NCI-H446 (cell line): ENCODE data around the gene WNT5B.

Experiments used
- DNase-seq, 2 experiments: peaks; one replicate each; lab custom pipeline; 2025; lab: John Stamatoyannopoulos, UW

Gene WNT5B

DNA sequence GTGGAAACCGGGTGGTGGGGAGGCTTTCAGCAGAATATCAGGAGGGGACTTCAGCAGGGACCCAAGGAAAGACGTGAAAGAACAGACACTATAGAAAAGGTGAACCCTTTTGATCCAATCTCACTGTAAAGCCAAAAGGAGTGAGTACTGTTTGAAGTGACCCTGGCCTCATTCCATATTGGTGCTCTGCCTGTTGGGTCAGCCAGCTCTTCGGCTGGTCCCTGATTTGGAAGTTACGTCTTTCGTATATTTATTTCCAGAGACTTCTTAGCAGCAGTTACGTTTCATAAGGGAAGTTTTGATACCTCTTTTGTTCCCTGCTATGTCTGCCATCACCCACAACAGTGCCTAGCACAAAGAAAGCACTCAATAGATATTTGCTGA lies 21.9 kb downstream of the WNT5B start:
- no peak for DNase-seq

DNA sequence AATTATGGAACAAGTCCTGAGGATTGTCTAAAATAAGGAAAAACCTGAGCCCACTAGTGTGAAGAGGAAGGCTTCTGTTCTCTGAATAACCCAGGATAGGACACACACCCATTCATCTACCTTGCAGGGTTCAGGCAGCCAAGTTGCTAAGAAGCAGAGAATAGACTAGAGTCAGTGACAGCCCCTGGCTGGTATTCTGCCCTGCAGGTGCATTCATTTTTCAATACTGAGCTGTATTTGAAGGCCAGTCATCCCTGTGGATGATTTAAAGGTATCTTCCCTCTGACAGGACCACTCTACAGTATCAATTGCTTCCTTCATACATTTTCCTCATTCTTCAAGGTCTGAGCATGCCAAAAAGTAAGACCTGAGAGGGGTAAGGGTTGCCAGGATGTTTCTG lies 22.9 kb downstream of the WNT5B start:
- no peak for DNase-seq

DNA sequence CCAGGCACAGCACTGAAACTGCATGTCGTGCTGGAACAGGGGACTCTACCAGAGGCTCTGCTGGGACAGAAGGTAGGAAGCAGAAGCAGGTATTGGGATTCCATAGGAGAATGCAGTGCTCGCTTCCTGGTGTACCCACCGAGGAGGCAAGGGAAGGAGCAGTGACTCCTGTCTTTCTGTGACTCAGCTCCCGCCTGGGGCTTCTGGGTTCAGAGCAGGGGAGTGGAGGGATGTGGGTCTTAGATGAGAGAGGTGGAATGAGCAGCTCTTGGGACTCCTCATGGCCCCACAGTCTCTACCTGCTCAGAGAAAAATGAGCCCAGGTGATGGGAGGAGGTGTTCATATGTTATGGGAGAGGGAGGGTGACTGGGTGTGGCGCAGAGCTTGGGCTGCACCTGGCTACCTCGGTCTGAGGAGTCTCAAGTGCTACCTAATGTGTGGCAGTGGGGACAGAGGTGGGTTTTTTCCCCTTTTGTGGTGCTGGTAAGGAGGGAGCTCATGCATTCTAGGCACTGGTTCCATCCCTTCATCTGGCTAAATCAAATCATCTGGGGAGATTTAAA lies 26.3 kb downstream of the WNT5B start:
- no peak for DNase-seq

DNA sequence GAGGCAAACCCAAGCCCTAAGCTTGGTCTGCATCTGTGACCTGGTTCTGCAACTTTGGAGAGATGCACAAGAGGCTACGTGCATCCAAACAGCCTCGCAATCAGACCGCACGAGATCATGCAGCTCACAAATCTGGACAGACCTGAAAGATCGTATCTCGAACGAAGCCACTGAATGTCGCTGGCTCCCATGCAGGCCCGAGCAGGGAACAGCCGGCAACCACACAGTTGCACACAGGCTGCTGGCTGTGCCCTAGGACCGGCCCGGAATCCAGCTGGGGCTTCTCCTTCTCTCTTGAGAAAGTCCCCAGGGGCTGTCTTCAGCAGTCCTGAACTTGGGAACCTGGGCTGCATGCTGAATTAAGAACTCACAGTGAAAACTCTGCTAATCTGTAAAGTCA lies 27.9 kb downstream of the WNT5B start:
- DNase-seq: no peak

DNA sequence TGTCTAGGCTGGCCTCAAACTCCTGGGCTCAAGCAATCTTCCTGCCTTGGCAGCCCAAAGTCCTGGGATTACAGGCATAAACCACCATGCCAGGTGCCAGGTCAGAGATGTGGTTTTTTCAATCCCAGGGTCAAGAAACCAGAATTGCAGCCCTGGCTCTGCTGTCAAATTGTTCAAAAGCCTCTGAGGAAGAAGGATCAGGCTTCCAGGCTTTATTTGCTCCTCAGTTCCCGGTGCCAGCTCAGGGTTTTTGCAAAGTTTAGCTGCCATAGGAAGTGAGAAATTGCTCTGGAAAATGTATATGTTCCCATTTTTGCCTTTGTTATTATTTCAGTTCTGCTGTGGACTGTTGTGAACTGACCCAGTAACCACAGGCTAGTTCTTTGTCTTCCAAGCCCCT lies 28.7 kb downstream of the WNT5B start:
- no peak for DNase-seq

DNA sequence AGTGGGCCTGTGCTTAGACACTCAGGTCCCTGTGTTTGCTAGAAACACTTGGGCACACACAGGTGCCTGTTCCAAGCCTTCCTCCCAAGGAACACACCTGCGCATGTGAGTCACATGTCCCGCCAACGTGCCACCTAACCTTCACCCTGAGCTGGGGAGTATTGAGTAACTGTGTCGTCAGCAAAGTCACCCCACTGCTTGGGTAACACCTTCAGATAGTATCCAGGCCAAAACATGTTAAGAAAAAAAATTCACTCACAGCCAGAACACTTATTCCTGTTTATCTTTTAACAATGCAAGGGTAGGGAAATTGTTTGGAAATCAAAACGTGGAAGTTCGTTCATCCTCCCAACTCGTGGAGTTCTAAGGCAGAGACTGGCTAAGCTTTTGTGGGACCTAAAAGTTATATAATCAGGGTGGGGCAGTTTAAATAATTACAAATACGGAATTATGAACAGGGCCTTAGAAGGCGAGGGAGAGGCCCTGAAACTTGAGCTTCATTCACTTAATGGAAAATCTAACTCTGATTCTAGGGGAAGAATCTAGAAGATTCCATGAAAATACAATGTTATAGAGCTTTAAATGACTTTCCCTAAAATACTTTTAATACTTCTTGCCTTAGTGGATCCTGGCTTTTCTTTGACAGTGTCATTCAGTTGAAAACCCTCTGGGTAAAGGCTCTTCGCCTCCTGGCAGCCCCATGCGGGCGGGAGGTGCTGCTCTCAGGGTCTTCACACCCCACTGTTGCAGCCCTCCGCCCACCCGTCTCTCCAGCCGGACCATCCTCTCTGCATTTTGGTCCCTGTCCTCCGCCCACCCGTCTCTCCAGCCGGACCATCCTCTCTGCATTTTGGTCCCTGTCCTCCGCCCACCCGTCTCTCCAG lies 31.5 kb downstream of the WNT5B start:
- DNase-seq: no peak

DNA sequence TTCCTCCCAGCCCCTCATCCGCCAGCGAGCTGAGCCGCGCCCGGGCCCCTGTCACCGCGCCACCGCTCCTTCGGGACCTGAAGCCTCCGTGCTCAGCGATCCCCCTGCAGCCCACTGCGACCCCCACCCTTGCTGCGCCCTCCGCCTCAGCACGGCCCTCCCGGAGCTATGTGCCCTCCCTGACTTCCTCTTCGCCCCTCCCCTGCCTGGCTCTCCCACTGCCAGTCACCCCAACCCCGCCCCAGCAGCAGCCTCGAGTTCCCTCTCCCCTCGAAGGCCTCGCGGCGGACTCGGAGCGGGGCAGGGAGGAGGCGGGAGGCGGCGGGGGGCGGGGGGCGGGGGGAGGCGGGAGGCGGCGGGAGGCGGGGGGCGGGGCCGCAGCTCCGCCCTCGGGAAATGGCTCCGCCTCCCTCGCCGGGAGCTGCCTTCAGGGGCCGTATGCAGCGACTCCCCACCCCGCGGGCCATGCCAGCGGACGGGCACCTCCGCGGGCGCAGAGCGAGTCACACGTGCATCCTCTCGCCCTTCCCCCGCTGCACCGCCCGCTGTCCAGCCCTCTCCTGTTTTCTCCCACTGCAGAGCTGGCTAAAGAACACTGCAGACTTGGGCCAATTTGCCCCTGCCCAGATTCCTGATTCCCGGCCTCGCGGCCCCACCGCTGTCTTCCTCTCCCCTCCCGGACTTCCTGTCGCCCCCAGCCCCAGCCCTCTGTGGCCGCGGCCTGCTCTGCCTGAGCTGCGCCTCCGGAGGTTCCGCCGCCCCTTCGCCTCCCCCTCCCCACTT lies 32.7 kb downstream of the WNT5B start:
- DNase-seq: peak; percentile 73 to 92

DNA sequence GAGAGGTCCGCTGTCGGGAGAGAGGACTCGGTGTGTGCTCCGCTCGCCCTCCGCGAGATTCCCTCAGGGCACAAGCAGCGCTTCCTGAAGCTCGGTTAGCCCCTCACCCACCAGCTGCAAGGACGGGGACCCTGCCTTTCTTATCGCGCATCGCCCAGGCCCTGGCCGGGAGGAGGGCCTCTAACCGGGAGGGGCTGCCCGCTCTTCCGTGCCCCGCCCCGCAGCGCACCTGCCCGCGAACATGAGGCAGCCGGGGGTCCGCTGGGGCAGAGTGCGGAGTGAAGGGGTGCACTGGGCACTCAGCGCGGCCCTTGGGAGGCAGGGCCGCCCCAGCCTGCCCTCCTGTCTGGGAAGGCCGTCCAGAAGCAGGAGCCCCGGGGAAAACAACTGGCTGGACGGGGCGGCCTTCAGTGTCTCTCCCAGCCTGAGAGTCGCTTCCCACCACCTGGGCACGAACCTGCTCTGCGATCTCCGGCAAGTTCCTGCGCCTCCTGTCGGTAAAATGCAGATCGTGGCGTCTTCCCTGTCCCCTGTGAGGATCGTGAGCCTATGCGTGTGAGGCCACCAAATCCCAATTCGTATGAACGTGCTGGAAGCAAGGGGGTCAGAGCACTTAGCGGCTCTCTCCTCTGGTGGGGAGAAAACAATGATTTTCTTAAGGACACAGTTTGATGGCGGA lies 33.9 kb downstream of the WNT5B start:
- DNase-seq: no peak

DNA sequence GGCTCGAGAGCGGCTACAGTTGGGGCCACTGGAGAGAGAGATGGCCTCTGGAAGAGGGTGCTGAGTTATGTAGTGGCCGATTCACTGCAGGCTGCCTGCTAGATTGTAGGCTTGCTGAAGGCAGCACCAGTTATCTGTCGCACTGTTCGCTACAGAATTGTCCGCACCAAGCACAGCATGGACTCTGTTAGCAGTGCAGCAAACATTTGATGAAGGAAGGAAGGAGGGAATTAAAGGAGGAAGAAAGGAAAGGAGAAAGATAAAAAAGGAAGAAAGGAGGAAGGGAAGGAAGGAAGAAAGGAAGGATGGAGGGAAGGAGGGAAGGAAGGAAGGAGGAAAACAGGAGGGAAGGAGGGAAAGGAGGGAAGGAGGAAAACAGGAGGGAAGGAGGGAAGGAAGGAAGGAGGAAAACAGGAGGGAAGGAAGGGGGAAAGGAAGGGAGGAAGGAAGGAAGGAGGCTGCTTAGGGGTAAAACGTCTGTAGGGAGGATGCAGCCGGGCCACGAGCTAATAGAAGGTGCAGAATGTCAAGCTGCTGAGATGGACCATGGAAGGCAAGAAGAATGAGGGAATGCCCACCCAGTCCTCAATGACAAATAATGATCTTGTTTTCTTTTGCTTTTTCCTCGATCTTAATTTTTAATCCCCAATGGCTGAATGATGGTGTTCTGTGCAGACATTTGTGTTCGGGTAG lies 34.6 kb downstream of the WNT5B start:
- DNase-seq: no peak

DNA sequence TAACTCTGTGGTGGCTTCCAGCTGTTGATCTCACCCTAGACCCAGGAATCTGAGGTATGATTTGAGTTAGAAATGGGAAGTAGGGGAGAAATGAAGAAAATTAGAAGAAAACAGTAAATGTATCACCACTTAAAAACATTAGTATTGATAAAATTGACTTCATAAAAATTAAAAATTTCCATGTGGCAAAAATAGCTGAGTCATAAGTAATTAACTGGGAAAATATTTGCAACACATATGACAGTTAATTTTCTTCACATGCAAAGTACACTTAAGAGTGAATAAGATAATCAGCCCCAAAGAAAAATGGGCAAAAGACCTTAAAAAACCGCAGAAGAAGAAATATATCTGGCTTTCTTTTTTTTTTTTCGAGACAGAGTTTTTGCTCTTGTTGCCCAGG lies 36.3 kb downstream of the WNT5B start:
- no peak for DNase-seq

DNA sequence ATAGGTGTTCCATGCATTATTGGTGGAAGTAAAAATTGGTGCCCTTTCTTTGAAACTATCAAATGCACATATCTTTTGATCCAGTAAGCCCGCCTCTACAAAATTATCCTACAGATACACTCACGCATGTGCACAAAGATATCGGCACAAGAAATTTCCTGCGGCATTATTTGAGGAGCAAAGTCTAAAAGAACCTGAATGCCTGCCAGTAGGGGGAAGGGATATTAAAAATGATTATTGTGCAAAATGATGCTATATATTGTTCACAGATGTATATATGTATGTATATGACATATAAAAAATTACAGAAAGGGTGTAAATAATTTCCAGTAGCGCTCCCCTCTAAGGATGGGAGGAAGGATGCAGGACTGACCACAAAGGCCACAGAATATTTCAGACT lies 37.2 kb downstream of the WNT5B start:
- no peak for DNase-seq

DNA sequence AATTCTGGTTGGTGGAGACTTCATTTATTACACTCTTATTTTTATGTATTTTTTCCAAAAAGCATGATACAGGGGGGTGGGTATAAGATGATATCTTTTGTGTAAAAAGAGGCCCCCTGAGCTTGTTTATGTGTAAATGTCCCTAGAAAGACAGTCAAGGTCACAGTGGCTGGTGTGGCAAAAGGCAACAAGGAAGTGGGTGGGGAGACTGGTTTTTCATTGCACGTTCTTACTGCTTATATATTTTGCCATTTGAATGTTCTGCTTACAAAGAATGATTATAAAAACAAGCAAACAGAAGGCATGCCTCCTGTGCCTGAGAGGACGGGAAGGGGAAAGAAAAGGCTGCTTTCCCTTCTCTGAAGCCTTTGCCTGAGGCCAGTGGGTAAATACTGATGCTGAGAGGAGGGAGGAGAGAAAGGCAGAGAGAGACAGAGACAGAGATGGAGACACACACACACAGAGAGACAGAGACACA lies 37.7 kb downstream of the WNT5B start:
- no peak for DNase-seq

DNA sequence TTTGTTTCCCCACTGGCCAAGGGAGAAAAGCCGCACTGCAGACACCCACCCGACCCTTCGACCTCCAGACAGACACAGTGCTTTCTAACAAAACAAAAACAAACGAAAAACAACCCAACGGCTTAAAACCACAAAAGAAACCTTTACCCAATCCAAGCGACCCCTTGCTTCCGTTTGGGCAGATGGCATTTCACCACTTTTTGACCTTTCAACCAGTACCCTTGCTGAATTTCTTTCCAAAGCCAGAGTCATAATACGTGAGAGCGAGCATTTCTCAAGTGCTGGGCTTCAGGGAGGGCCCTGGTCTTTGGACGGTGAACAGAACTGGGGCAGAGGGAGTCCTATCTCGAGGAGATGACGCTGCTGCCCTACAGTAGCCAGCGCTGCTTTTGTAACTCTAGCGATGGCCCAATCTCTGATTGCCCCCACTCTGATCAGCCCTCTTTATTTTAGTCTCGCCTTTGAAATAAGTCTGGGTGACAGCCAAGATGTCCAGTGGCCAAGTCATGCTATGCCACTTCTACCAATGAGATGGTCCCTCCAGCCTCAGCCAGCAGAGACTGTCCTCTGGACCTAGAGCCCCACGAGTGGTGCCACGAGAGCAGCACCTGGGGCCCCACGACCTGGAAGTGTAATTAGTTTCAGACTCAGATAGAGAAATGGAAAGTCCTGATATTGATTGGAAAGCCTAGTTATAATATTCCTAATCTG lies 40.0 kb downstream of the WNT5B start:
- no peak for DNase-seq

DNA sequence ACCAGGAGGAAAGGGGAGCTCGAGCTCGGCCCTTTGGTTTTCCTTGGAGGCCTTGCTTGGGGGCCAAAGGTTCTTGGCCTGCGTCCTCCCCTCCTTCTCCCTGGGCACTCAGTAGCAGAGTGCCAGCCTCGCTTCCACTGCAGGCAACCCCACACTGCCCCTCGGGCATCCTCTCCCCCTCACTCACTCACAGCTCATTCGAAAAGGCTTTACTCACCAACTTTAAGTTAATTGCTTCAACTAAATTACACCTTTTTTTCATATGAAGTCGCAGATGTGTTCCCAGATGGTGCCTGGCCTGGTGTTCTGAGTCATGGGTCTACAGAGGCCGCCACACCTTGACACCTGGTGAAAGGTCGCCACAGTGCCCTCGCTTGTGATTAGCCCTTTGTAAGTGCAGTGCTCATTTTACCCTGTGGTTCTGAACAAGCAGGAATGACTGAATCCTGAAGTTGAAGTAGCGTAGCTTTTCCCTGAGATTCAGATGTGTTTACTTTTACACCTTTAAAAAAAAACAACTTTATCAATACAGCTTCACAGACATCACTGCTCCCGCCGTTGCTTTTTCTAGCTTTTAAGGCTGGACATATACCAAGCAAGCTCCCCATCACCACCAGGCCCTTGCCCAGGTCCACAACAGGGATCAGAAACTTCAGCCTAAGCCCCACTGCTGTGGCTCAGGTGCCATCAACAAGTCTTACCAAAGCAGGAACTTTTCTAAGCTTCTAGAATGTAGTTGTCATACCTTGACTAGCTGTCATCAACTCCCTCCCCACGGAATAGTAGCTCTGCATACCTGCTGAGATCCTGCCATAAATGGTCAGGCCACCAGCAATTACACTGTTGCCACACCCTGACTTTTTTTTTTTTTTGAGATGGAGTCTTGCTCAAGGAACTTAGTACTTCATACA lies 41.6 kb downstream of the WNT5B start:
- no peak for DNase-seq

DNA sequence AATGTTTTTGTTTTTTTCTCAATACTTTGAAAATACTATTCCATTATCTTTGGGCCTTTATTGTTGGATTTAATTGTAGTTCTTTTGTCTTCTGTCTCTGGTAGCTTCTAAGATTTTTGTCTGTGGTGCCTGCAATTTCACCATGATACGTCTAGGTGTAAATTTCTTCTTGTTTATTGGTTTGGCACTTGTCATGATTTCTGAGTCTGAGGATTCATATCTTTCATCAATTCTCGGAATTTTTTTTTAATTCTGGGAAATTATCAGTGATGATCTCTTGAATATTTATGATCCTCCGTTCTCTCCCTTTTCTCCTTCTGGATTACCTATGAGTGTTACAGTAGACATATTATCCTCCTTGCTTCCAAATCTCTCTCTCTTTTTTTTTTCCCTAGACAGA lies 47.0 kb downstream of the WNT5B start:
- no peak for DNase-seq

DNA sequence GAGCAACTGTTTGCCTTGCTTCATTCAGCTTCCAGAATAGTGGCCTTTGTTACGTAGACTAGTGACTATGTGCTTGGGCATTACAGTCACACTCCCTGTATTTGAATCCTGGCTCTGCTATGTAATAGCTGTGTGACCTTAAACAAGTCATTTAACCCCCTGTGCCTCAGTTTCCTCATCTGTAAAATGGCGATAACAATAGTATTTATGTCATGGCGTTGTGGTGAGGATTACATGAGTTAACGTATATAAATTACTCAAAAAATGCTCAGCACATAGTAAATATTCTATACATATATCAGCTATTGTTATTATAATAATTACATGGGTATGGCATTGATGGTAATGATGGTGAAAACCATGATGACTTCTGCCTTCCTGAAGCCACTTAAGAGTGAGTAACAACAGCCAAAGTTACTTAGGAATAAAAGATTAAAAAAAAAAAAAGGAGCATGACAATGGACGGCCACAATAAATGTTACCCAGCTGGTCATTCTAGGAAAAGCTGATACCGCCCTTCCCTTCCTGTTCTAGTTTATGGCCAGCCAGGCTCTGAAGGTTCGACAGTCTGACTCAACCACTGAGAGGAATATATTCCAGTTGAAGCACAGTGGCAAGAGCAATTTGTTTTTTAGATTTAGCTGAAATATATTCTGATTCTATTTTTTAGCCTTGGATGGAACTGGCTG lies 51.9 kb downstream of the WNT5B start:
- DNase-seq: no peak

DNA sequence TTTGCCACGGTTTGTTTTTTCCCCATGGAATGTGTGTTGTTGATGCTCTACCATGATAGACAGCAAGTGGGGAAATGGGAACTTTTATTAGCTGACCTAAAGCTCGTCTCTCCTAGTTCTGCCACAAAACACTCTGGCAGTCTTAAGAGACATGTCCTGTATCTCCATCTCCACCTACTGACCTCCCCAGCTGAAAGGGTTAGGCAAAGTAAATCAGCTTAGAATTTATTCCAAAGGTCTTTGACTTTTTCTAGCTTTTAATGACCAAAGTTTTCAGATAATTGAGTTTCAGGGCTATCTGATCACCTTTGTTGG lies 52.4 kb downstream of the WNT5B start:
- no peak for DNase-seq

DNA sequence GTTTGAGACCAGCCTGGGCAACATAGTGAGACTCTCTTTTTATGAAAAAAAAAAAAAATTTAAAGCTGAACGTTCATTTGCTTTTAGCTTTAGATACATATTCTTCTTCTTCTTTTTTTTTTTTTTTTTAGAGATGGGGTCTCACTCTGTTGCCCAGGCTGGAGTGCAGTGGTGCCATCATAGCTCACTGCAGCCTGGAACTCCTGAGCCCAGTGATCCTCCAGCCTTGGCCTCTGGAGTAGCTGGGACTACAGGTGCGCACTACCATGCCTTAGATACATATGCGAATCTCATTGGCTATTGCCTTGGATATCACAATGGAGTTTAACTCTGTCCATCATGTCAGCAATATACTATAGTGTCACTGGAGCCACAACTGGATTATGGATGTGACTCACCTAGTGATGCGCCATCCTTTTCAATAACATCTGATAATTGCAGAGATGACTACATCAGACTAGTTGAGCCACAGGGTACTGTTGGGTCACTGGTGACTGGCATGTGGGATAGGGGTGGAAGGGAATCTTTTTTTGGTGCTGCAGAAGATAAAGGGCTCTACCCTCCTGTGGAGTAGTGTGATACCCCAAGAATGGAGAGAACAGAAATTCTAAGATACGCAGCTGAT lies 59.2 kb downstream of the WNT5B start:
- DNase-seq: no peak

DNA sequence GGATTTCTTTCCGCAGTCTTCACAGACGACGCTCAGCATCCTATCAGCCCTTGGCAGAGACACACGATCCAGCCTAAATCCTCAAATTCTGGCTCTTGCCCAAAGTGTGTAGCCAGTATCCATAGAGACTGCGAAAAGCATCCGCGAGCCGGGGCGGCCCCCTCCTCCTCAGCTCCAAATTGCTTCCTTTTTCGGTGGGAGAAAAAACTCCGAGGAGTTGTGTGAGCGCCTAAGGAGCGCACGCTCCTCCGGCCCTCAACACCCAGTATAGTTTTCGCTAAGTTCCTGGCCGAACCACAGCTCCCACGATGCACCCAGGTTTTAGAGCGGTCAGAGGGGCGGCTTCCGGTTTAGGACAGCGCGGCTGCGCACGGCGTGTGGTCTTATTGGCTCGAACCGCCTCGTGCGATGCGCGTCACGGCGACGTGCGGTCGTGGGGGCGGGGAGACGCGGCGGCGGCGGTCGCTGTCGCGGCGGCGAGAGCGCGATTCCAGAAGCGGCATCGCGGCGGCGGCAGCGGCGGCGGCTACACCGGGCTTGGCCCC lies 61.6 kb downstream of the WNT5B start, which contains the start of gene ADIPOR2:
Gene ADIPOR2, plus strand, starts transcription at position 493 of the 545 bp plus-strand sequence. CDS start 63,274 bp downstream, outside the sequence.
- DNase-seq: peak; percentile 97 to 99
